GM12801 (cell line): ENCODE measurements around the gene ZFAND6.

Source experiments
- TF ChIP-seq, protein P1 (sequence below): IDR thresholded peaks from one replicate; pipeline ENCODE4 v1.5.1; 2011; ENCODE audit warnings: control low read depth; ENCODE audit not compliant: insufficient read length; ENCODE audit errors: extremely low read depth

Gene ZFAND6

DNA sequence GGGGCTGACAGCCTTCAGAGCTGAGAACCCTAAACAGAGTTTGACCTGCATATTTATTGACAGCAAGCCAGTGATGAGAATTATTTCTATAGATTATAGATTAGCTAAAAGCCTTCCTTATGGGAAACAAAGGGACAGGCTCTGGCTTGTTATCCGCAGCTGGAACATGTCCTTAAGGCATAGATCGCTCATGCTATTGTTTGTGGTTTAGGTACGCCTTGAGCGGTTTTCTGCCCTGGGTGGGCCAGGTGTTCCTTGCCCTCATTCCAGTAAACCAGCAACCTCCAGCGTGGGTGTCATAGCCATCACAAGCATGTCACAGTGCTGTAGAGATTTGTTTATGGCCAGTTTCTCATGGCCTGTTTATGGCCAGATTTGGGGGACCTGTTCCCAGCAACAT is 83.2 kb downstream of the ZFAND6 start:
- TF ChIP-seq, protein P1, sequence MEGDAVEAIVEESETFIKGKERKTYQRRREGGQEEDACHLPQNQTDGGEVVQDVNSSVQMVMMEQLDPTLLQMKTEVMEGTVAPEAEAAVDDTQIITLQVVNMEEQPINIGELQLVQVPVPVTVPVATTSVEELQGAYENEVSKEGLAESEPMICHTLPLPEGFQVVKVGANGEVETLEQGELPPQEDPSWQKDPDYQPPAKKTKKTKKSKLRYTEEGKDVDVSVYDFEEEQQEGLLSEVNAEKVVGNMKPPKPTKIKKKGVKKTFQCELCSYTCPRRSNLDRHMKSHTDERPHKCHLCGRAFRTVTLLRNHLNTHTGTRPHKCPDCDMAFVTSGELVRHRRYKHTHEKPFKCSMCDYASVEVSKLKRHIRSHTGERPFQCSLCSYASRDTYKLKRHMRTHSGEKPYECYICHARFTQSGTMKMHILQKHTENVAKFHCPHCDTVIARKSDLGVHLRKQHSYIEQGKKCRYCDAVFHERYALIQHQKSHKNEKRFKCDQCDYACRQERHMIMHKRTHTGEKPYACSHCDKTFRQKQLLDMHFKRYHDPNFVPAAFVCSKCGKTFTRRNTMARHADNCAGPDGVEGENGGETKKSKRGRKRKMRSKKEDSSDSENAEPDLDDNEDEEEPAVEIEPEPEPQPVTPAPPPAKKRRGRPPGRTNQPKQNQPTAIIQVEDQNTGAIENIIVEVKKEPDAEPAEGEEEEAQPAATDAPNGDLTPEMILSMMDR, result no peak

DNA sequence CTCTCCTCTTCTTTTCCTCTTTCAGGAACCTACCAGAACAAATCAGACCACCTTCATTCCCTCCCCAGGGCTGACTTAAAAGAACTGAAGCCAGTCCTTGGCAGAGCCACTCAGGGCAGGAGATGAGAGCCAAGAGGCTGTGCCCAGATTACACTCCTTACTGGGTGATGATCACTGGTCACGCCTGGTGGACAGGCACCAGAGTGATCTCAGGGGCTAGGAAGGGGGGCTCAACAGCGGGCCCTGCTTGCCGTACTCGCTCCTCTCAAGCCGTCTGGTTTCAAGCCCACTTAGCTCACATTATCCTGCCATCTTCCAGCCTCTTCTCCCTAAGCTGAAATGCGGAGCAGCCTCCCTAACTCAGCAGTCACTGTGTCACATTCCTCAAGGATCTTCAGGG is 91.7 kb downstream of the ZFAND6 start:
- TF ChIP-seq, protein P1, result no peak

DNA sequence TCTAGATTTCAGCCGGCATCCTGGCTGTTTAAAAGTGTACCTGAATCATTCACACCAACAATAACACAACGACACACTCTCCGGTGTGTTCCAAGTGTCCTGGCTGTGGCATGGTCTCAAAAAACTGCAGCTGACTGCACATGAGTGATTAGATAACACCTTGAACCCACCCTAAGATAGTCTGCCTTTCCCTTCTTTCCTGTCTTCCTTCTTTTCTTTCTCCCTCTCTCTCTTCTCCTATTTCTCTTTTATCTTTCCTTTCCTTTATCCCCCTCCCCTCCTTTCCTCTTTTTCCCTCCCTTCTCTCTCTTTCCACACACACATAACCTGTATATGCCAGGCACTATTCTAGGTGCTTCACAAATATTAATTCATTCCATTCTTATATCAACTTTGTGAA is 92.1 kb downstream of the ZFAND6 start:
- TF ChIP-seq, protein P1, result no peak

DNA sequence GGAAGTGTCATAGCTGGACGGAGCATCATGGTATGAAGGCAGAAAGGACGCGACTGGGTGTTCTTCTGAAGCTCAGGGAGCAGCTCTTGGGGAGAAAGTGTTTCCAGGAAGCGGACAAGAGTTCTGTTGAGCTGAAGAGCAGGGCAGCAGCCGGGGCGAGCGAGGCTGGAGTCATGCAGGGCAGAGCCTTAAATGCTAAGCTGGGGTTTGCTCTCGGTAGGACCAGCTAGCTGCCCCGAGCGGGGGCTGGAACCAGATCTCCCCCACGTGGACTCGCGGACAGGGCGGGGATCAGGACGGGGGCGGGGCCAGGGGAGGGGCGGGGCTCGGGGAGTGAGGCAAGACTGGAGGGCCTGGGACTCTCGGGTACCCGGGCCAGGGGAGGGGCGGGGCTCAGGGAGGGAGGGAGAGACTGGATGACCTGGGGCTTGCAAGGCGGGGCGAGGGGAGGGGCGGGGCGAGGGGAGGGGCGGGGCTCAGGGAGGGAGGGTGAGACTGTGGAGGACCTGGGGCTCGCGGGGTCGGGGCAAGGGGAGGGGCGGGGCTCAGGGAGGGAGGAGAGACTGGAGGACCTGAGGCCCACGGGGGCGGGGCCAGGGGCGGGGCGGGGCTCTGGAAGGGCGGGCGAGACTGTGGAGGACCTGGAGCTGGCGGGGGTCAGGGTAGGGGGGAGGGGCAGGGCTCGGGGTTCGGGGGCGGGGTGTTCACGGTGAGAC is 92.9 kb downstream of the ZFAND6 start:
- TF ChIP-seq, protein P1, result no peak

DNA sequence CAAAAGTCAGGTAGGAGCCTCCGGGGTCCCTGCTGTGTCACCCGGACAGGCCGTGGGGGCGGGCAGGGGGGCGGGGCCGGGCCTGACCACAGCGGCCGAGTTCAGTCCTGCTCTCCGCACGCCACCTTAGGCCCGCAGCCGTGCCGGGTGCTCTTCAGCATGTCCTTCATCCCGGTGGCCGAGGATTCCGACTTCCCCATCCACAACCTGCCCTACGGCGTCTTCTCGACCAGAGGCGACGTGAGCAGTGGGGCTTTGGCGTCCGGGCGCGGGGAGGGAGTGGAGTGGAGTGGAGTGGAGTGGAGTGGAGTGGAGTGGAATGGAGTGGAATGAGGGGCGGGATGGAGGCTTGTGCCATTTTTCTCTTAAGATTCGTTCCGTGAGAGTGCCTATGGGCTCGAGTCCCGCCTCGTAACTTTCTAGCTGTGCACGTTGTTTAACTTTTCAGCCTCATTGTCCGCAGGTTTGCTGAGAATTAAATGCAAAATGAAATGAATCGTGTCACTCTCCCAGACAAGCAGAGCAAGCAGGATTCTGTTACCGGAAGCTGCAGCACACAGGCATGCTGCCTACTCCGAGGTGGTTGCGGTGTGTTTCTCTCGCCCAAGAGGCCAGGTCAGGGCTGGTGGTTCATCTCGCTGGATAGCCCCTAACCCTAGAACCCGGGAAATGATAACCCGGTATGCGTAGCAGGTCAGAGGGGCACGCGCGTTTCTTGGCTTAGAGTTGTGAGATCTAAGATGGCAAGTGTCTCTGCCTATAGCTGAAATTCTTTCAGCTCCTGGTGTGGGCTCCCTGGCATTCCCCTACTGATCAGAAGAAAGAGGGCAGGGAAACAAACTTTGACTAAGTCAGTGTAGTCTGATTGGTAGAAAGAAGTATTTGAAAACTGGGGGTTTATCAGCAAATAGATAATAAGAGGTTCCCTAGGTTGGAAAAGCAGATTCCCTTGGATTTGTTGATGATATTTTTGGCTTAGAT is 93.7 kb downstream of the ZFAND6 start, which contains the start of gene FAH:
FAH (plus strand) TSS at position 104 of the 981 bp plus-strand sequence; CDS start at position 160, 56 bp downstream.
- TF ChIP-seq, protein P1, result no peak

DNA sequence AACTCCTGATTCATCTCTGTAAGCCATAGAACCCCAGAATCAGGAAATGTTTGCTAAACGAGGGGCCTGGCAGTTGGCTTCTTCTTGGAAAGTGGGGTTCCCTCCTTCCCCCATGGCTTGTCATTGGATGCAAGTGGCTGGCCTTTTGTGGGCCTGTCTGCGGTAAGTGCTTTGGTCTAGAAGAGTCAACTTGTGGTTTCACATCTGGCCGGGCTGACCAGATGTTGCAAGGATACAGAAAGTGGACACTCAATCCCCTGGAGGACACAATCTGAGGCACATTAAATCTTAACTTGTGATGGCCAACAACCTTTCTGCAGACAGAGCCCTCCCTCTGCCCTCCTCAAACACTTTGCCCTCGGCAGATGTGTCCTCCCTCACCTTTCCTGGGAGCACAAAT is 94.4 kb downstream of the ZFAND6 start:
- TF ChIP-seq, protein P1, result no peak

DNA sequence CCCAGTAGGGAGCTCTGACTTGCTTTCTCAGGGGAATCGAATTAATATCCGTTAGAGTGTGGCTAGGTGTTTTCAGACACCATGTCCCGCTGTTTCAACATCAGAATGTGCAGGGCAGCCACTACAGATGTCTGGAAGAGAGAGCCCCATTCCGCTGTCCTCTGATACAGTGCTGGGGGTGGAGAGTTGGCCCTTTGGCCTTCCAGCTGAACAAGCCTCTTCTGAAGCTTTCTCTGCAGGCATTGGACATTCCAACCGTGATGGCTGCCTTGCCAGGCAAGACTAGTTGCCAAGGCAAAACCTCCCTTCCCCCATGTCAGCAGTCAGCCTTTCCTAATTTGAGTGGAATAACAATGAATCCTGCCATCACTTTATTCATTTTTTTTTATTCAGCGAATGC is 94.9 kb downstream of the ZFAND6 start:
- TF ChIP-seq, protein P1, result no peak
